Nephron progenitor cell (in vitro differentiated cells): Measurements from ENCODE around the gene USP22.
A peak's percentile ranks its signal among the peaks of the same experiment; 100 is the strongest.

Experiments used
- DNase-seq: peaks from one replicate; pipeline ENCODE4 v3.0.0; 2021
- H3K27ac Mint-ChIP-seq: 2 replicates; pipeline ENCODE4 v1.8.0; 2021; ENCODE audit warnings: mild to moderate bottlenecking, moderate library complexity, mixed read lengths
- H3K27me3 Mint-ChIP-seq: 2 replicates; pipeline ENCODE4 v1.8.0; 2021; ENCODE audit warnings: mild to moderate bottlenecking, low read depth, mixed read lengths; ENCODE audit not compliant: poor library complexity
- H3K36me3 Mint-ChIP-seq: 2 replicates; pipeline ENCODE4 v1.8.0; 2021; ENCODE audit warnings: low read depth, mixed read lengths
- H3K4me1 Mint-ChIP-seq: 2 replicates; pipeline ENCODE4 v1.8.0; 2021; ENCODE audit warnings: mixed read lengths
- H3K4me3 Mint-ChIP-seq: 2 replicates; pipeline ENCODE4 v1.8.0; 2021; ENCODE audit warnings: mild to moderate bottlenecking, moderate library complexity, mixed read lengths
- H3K9me3 Mint-ChIP-seq: 2 replicates; pipeline ENCODE4 v1.8.0; 2021; ENCODE audit warnings: mild to moderate bottlenecking, moderate library complexity, mixed read lengths
- CTCF ChIP-seq: fragments of 200-600 bp; sonication (generic); IDR thresholded peaks from 2 replicates; pipeline ENCODE4 v1.5.0; 2021; ENCODE audit warnings: antibody characterized with exemption

The USP22 gene

GRCh38 chr17:21030375-21030774, 12.4 kb downstream of the USP22 start:
- no peak for TF ChIP-seq CTCF
- H3K4me1 Mint-ChIP-seq = peaks cover 43% of the 10 kb centered on the region
- H3K4me3 Mint-ChIP-seq = no peak overlapping the region
- H3K27me3 Mint-ChIP-seq = no peaks in the 10 kb centered on the region
- peaks cover 71% of the 10 kb centered on the region for H3K36me3 Mint-ChIP-seq
- peak overlapping the region; percentile 4 for H3K27ac Mint-ChIP-seq
- no peaks in the 10 kb centered on the region for H3K9me3 Mint-ChIP-seq
- no peak for DNase-seq

GRCh38 chr17:21029515-21029914, 13.3 kb downstream of the USP22 start:
- Mint-ChIP-seq H3K36me3 (peaks cover 72% of the 10 kb centered on the region), H3K9me3 (no peaks in the 10 kb centered on the region), H3K4me3 (no peak overlapping the region), H3K4me1 (peaks cover 35% of the 10 kb centered on the region), H3K27me3 (no peaks in the 10 kb centered on the region), H3K27ac (peak overlapping the region; percentile 77)
- no peak for TF ChIP-seq CTCF
- no peak for DNase-seq

- Mint-ChIP-seq H3K36me3 (peaks cover 72% of the 10 kb centered on the region), H3K27ac (peak overlapping the region; percentile 94), H3K4me1 (peaks cover 30% of the 10 kb centered on the region), H3K4me3 (no peak overlapping the region), H3K27me3 (no peaks in the 10 kb centered on the region), H3K9me3 (no peaks in the 10 kb centered on the region)
- DNase-seq = no peak
- TF ChIP-seq CTCF = no peak
These were observed 13.8 kb downstream of the USP22 start for GRCh38 chr17:21029036-21029435.

- Mint-ChIP-seq H3K27ac (peak overlapping the region; percentile 94), H3K9me3 (no peaks in the 10 kb centered on the region), H3K27me3 (no peaks in the 10 kb centered on the region), H3K4me3 (no peak overlapping the region), H3K4me1 (peaks cover 24% of the 10 kb centered on the region), H3K36me3 (peaks cover 75% of the 10 kb centered on the region)
- TF ChIP-seq CTCF = no peak
- no peak for DNase-seq
These were observed 14.6 kb downstream of the USP22 start for GRCh38 chr17:21028192-21028591.

GRCh38 chr17:21027031-21027430, 15.8 kb downstream of the USP22 start:
- no peak for DNase-seq
- Mint-ChIP-seq H3K4me3 (no peak overlapping the region), H3K4me1 (peaks cover 29% of the 10 kb centered on the region), H3K9me3 (no peaks in the 10 kb centered on the region), H3K36me3 (peaks cover 73% of the 10 kb centered on the region), H3K27ac (no peak overlapping the region), H3K27me3 (no peaks in the 10 kb centered on the region)
- no peak for TF ChIP-seq CTCF

GRCh38 chr17:21025451-21025850, 17.4 kb downstream of the USP22 start:
- DNase-seq = no peak
- H3K27ac Mint-ChIP-seq = peak overlapping the region; percentile 77
- no peak overlapping the region for H3K4me3 Mint-ChIP-seq
- peaks cover 26% of the 10 kb centered on the region for H3K4me1 Mint-ChIP-seq
- no peaks in the 10 kb centered on the region for H3K27me3 Mint-ChIP-seq
- no peak for TF ChIP-seq CTCF
- no peaks in the 10 kb centered on the region for H3K9me3 Mint-ChIP-seq
- H3K36me3 Mint-ChIP-seq = peaks cover 83% of the 10 kb centered on the region
